Activated naive CD8-positive, alpha-beta T cell treated with anti-CD3 and anti-CD28 coated beads, Interleukin-2, amount 10 ng/mL, durations not matched to agents 7 days and 5 days (primary cell): ENCODE results near the gene THBD. TPM values are rescaled to one million over a fixed set of nuclear protein-coding genes. Genes with fewer than 3 reads are reported as not detected.
"Not testable (repeated sequence)": the region's sequence is repeated elsewhere in the genome, so short reads cannot be mapped to it uniquely, and the experiment has no call there.

Experiments
- ATAC-seq: fragments of 150-1000 bp; cut with Tn5 transposase; one replicate; pipeline ENCODE4 v1.10.0; 2021; ENCODE audit warnings: low read depth, moderate library complexity
- POLR2A ChIA-PET: fragments of 350-600 bp; sonication (Branson Sonifier 250); formaldehyde crosslinking; loops from one replicate; lab custom pipeline; 2021; ENCODE audit warnings: antibody characterized with exemption; lab: Charles Lee
- DNase-seq: peaks from one replicate; pipeline ENCODE4 v3.0.0; 2021
- H3K27ac Mint-ChIP-seq: one replicate; pipeline ENCODE4 v1.8.0; 2022; ENCODE audit warnings: mild to moderate bottlenecking, mixed read lengths
- H3K27me3 Mint-ChIP-seq: one replicate; pipeline ENCODE4 v1.8.0; 2022; ENCODE audit warnings: mild to moderate bottlenecking, moderate library complexity, mixed read lengths
- H3K36me3 Mint-ChIP-seq: one replicate; pipeline ENCODE4 v1.8.0; 2021; ENCODE audit warnings: mild to moderate bottlenecking, mixed read lengths
- H3K4me1 Mint-ChIP-seq: one replicate; pipeline ENCODE4 v1.8.0; 2021; ENCODE audit warnings: mixed read lengths
- H3K4me3 Mint-ChIP-seq: one replicate; pipeline ENCODE4 v1.8.0; 2022; ENCODE audit warnings: mild to moderate bottlenecking, moderate library complexity, mixed read lengths
- H3K9me3 Mint-ChIP-seq: one replicate; pipeline ENCODE4 v1.8.0; 2021; ENCODE audit warnings: mixed read lengths
- total RNA-seq, 2 experiments: library from RNA; stranded (reverse); gene quantifications; one replicate each; pipeline ENCODE4 v1.2.3, GENCODE V29; 2021

Gene THBD
- total RNA-seq, 2 experiments from 2014 or later = 0.22 to 0.34 TPM

DNA sequence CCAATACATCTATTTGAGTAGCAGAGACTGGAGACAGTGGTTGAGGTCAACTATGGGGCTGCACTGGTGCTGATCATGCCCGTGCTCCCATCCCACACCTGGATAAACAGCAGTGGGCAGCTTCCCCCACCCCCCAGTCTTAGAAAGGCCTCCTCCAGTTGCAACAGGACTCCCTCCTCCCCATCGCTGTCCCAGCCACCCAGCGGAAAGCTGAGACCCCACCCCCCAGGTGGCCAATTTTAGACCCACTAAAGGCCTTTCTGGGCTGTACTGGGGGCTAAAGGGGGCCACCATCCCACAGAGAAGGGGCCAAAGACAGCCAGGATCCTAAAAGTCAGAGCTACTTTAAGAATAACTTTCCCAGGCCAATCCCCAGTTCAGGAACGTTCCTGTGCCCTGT is 15.6 kb downstream of the THBD start:
- DNase-seq (no peak), ATAC-seq (no peak)
- Mint-ChIP-seq H3K27ac (no peak overlapping the region), H3K27me3 (peaks cover 16% of the 10 kb centered on the region), H3K4me1 (peaks cover 4% of the 10 kb centered on the region), H3K36me3 (no peaks in the 10 kb centered on the region), H3K4me3 (no peak overlapping the region), H3K9me3 (no peaks in the 10 kb centered on the region)
- POLR2A ChIA-PET = no interaction called here

- Mint-ChIP-seq H3K9me3 (no peaks in the 10 kb centered on the region), H3K4me3 (no peak overlapping the region), H3K36me3 (no peaks in the 10 kb centered on the region), H3K4me1 (peaks cover 4% of the 10 kb centered on the region), H3K27me3 (peaks cover 14% of the 10 kb centered on the region), H3K27ac (no peak overlapping the region)
- POLR2A ChIA-PET = no interaction called here
- ATAC-seq (no peak), DNase-seq (no peak)
These were observed 16.8 kb downstream of the THBD start for GRCh38 chr20:23032750-23033078.

DNA sequence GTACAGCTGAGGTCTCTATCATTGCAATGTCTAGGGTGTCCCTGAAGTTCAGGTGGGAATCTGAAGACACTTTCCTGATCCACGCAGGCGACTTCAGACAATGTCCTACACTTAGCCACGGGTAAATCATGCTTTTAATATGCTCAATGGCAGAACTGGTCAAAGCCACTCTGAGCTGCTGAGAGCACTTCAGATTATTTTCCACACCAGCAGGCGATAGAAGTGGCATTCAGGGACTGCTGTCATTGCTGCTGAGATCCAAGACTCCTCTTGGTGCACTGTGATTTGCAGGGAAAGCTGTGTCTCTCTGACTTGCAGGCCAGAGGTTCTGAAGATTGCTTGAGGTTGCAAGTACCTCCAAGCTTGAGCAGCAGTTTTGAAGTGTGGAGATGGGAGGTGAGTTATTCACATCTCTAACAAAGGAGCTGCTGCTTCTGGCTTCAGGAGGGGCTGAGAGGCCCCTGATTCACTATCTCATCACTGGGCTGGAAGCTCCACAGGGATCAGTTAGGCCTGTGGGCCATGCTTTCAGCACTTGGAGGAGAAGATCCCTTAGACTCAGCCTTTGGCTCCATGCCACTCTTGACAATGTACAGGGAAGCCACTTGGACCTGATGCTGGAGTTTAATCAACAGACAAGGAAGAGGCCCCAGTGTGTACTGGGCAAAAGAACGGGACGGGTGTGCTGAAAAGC is 17.3 kb downstream of the THBD start:
- no peaks in the 10 kb centered on the region for H3K9me3 Mint-ChIP-seq
- H3K27ac Mint-ChIP-seq = no peak overlapping the region
- POLR2A ChIA-PET = no interaction called here
- no peak for DNase-seq
- peaks cover 13% of the 10 kb centered on the region for H3K27me3 Mint-ChIP-seq
- ATAC-seq = no peak
- no peaks in the 10 kb centered on the region for H3K36me3 Mint-ChIP-seq
- peaks cover 4% of the 10 kb centered on the region for H3K4me1 Mint-ChIP-seq
- H3K4me3 Mint-ChIP-seq = no peak overlapping the region

DNA sequence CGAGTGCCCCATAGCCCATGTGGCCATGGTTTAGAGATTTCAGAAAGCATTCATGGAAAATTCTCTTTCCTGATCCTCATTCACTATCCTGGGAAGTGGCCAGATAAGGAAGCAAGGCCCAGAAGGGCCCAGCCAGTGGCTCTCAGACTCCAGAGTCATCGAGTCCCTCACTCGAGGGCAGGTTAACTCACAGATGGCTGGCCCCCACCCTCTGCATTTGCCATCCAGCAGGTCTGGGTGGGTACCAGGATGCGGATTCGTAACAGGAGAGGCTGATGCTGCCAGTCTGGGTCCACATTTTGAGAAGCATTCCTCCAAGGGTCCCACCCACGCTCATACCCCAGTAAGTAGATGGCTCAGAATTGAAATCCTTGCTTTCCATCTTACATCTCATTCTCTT is 18.1 kb downstream of the THBD start:
- Mint-ChIP-seq H3K27ac (no peak overlapping the region), H3K36me3 (no peaks in the 10 kb centered on the region), H3K9me3 (no peaks in the 10 kb centered on the region), H3K4me1 (peaks cover 4% of the 10 kb centered on the region), H3K27me3 (peaks cover 13% of the 10 kb centered on the region), H3K4me3 (no peak overlapping the region)
- ATAC-seq = no peak
- POLR2A ChIA-PET = no interaction called here
- no peak for DNase-seq

DNA sequence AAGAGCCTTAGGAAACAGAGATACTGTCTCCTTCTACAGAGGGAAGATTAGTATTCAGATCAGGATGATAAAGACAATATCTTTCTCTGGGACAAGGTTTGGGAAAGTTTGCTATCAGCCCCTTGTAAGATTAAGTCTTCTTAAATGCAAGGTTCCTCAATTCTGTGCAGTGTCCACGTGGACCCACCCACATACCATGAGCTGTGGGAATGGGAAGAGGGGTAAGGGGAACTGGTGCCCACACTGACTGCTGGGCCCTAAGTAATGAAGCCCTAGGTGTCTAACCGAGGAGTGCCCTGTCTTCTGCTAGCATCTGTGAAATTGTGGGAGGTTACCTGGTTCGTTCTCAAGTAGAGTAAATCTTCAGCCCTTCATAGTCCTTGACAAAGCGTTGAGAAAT is 20.1 kb downstream of the THBD start:
- ATAC-seq (no peak), DNase-seq (no peak)
- POLR2A ChIA-PET = no interaction called here
- H3K9me3 Mint-ChIP-seq = no peaks in the 10 kb centered on the region
- H3K4me3 Mint-ChIP-seq = no peak overlapping the region
- no peak overlapping the region for H3K27ac Mint-ChIP-seq
- peaks cover 13% of the 10 kb centered on the region for H3K27me3 Mint-ChIP-seq
- peaks cover 4% of the 10 kb centered on the region for H3K4me1 Mint-ChIP-seq
- H3K36me3 Mint-ChIP-seq = no peaks in the 10 kb centered on the region

- no peaks in the 10 kb centered on the region for H3K9me3 Mint-ChIP-seq
- no peaks in the 10 kb centered on the region for H3K36me3 Mint-ChIP-seq
- H3K4me1 Mint-ChIP-seq = peaks cover 4% of the 10 kb centered on the region
- no peak overlapping the region for H3K4me3 Mint-ChIP-seq
- POLR2A ChIA-PET = no interaction called here
- H3K27me3 Mint-ChIP-seq = peaks cover 12% of the 10 kb centered on the region
- DNase-seq (no peak), ATAC-seq (no peak)
- no peak overlapping the region for H3K27ac Mint-ChIP-seq
These were observed 21.1 kb downstream of the THBD start for GRCh38 chr20:23028392-23028791.

- Mint-ChIP-seq H3K9me3 (no peaks in the 10 kb centered on the region), H3K27me3 (peaks cover 5% of the 10 kb centered on the region), H3K4me1 (peaks cover under 1% of the 10 kb centered on the region), H3K36me3 (no peaks in the 10 kb centered on the region), H3K27ac (no peak overlapping the region), H3K4me3 (no peak overlapping the region)
- ATAC-seq = no peak
- POLR2A ChIA-PET = no interaction called here
- no peak for DNase-seq
These were observed 21.8 kb downstream of the THBD start for GRCh38 chr20:23027721-23028120.

DNA sequence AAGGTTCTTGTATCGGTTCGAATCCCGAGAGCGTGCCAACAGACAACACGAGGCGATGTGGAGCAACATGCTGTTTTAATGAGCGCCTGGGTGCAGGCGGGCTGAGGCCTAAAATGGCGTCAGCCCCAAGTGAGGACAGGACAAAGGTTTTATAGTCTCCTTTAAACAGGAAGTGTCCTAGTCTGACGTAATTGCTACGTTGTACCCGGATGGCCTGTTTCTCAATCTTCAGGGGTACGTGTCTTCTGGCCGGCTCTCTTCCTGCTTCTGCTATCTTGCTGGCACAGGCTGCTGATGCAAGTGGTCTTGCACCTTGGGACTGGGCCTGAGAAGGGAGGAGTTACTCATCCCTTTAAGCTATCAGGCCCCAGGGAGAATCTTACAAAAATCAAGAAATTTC is 24.0 kb downstream of the THBD start:
- H3K4me3 Mint-ChIP-seq, H3K9me3 Mint-ChIP-seq, H3K4me1 Mint-ChIP-seq, H3K27me3 Mint-ChIP-seq, POLR2A ChIA-PET, H3K36me3 Mint-ChIP-seq, H3K27ac Mint-ChIP-seq, ATAC-seq, DNase-seq: not testable (repeated sequence)

DNA sequence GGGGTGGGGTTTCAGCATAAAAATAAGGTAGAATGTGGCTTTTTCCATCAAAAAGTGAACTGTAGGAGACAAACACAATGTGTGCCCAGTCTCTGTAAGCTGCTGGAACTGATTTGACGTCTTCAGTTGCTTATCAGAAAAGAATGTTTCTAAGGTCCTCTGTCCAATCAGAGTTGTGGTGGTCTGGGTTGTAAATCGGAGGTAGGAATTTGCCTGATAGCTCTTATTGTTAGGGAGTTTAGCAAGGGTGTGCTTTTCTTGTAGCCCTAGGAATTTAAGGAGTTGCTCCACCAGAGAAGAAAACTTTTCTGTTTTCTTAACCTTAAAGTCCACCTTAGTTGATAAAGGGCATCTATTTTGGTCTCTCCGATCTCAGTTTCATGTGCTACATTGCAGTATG is 24.8 kb downstream of the THBD start:
- no peaks in the 10 kb centered on the region for H3K36me3 Mint-ChIP-seq
- no peaks in the 10 kb centered on the region for H3K4me1 Mint-ChIP-seq
- H3K4me3 Mint-ChIP-seq = no peak overlapping the region
- ATAC-seq (no peak), DNase-seq (no peak)
- no peaks in the 10 kb centered on the region for H3K9me3 Mint-ChIP-seq
- POLR2A ChIA-PET = no interaction called here
- H3K27me3 Mint-ChIP-seq = peaks cover 7% of the 10 kb centered on the region
- H3K27ac Mint-ChIP-seq = no peak overlapping the region

DNA sequence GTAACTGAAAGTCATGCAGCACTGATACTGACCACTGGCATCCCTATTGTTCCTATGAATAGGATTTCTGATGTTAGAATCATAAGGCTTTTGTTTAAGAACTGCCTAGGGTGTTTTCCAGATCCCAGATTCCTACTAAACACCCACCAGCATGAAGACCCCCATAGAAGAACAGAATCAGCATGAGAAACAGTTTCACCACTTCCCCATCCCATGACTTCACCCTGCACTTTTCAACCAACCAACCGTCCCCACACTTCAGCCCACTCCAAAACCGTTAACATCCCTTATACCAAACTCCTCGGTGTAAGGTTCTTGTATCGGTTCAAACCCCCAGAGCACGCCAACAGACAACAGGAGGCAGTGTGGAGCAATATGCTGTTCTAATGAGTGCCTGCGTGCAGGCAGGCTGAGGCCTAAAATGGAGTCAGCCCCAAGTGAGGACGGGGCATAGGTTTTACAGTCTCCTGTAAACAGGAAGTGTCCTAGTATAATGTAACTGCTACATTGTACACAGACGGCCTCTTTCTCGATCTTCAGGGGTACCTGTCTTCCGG is 25.8 kb downstream of the THBD start:
- POLR2A ChIA-PET = no interaction called here
- Mint-ChIP-seq H3K4me3 (no peak overlapping the region), H3K27me3 (peaks cover 2% of the 10 kb centered on the region), H3K27ac (no peak overlapping the region), H3K9me3 (no peaks in the 10 kb centered on the region), H3K4me1 (no peaks in the 10 kb centered on the region), H3K36me3 (no peaks in the 10 kb centered on the region)
- DNase-seq (no peak), ATAC-seq (no peak)

DNA sequence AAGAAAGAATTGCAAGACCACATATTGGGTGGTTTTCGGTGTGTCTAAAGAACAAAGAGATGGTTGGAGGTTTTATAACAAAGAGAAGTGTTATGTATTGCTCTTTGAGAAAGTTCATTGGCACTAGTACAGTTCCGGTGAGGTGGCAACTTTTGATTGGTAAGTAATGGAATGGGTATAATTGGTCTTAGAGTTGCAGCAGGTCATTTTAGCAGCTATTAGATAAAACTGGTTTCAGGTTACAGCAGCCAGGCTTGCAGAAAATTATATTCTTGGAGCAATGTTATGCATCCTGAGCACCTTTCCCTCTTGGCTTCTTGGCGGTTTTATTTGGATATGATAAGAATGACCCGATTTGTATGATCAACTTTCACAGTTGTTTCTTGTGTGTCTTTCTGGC is 26.6 kb downstream of the THBD start:
- POLR2A ChIA-PET = no interaction called here
- DNase-seq (no peak), ATAC-seq (no peak)
- Mint-ChIP-seq H3K36me3 (no peaks in the 10 kb centered on the region), H3K4me3 (no peak overlapping the region), H3K4me1 (no peaks in the 10 kb centered on the region), H3K9me3 (no peaks in the 10 kb centered on the region), H3K27ac (no peak overlapping the region), H3K27me3 (peaks cover 2% of the 10 kb centered on the region)

GRCh38 chr20:23021951-23022350 is 27.5 kb downstream of the THBD start:
- ATAC-seq = no peak
- H3K27ac Mint-ChIP-seq = no peak overlapping the region
- no peak for DNase-seq
- no peaks in the 10 kb centered on the region for H3K4me1 Mint-ChIP-seq
- H3K36me3 Mint-ChIP-seq = no peaks in the 10 kb centered on the region
- H3K27me3 Mint-ChIP-seq = peaks cover 2% of the 10 kb centered on the region
- no peak overlapping the region for H3K4me3 Mint-ChIP-seq
- POLR2A ChIA-PET = no interaction called here
- no peaks in the 10 kb centered on the region for H3K9me3 Mint-ChIP-seq

DNA sequence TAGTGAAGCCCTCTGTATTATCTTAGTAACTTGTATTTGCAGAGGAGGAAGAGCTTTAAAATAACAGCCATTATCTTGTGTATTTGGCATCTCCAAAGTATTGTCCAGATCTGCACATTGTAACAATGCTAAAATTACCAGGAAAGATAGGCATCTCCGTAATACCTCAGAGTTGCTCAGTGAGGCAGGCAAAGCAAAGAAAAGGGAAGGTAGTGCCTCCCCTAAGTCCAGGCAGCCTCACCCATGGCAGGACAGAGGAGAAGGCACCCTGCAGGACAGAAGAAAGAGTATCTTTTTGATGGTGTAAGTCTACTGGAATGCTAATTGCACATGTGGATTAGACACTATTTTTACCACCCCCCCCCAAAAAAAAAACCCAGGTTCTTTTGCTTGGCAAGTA is 27.9 kb downstream of the THBD start:
- Mint-ChIP-seq H3K27me3 (peaks cover 2% of the 10 kb centered on the region), H3K4me3 (no peak overlapping the region), H3K36me3 (no peaks in the 10 kb centered on the region), H3K9me3 (no peaks in the 10 kb centered on the region), H3K4me1 (no peaks in the 10 kb centered on the region), H3K27ac (no peak overlapping the region)
- no peak for DNase-seq
- POLR2A ChIA-PET = no interaction called here
- ATAC-seq = no peak

- DNase-seq (no peak), ATAC-seq (no peak)
- H3K9me3 Mint-ChIP-seq = no peaks in the 10 kb centered on the region
- no peak overlapping the region for H3K4me3 Mint-ChIP-seq
- POLR2A ChIA-PET = interaction anchor here (0.5 kb wide), 1 partner anchor 416 kb away, joined by 4 read pairs; no protein-coding TSS in a partner anchor
- H3K27me3 Mint-ChIP-seq = peaks cover 2% of the 10 kb centered on the region
- no peaks in the 10 kb centered on the region for H3K36me3 Mint-ChIP-seq
- H3K4me1 Mint-ChIP-seq = no peaks in the 10 kb centered on the region
- H3K27ac Mint-ChIP-seq = no peak overlapping the region
These were observed 29.0 kb downstream of the THBD start for GRCh38 chr20:23020230-23021018.
